GM23338 (cell line): ENCODE results near the gene MRTFA. TPM values are rescaled to one million over a fixed set of nuclear protein-coding genes. Genes with fewer than 3 reads are reported as not detected.

Experiments used
- ATAC-seq: fragments of 200-7000 bp; cut with Tn5 transposase; 3 replicates; pipeline ENCODE4 v1.9.1; 2020
- DNase-seq: peaks from one replicate; pipeline ENCODE4 v3.0.0-alpha.2; 2015; ENCODE audit warnings: low spot score
- H2AFZ ChIP-seq: fragments of 200-600 bp; sonication (generic); 2 replicates; pipeline ENCODE4 v1.8.0; 2016; ENCODE audit warnings: antibody characterized with exemption, mild to moderate bottlenecking, moderate library complexity
- H3F3A ChIP-seq: fragments of 200-600 bp; sonication (generic); replicated peaks from 2 replicates; pipeline ENCODE4 v1.8.0; 2017; ENCODE audit warnings: antibody characterized with exemption, mixed run types, low read depth
- H3K27ac ChIP-seq: fragments of 200-600 bp; sonication (generic); 2 replicates; pipeline ENCODE4 v1.6.1; 2016; ENCODE audit warnings: low read depth
- H3K27me3 ChIP-seq: fragments of 200-600 bp; sonication (generic); 2 replicates; pipeline ENCODE4 v1.8.0; 2016; ENCODE audit warnings: mild to moderate bottlenecking, mixed run types, moderate library complexity; ENCODE audit not compliant: insufficient read depth
- H3K36me3 ChIP-seq: fragments of 200-600 bp; sonication (generic); 2 replicates; pipeline ENCODE4 v1.8.0; 2016; ENCODE audit warnings: mild to moderate bottlenecking; ENCODE audit not compliant: insufficient read depth
- H3K4me1 ChIP-seq: fragments of 200-600 bp; sonication (generic); 2 replicates; pipeline ENCODE4 v1.8.0; 2016; ENCODE audit warnings: mild to moderate bottlenecking, moderate library complexity; ENCODE audit not compliant: insufficient read depth
- H3K4me2 ChIP-seq: fragments of 200-600 bp; sonication (generic); 2 replicates; pipeline ENCODE4 v1.7.1; 2017; ENCODE audit warnings: mixed run types
- H3K4me3 ChIP-seq: fragments of 200-600 bp; sonication (generic); 2 replicates; pipeline ENCODE4 v1.6.1; 2016; ENCODE audit warnings: mixed run types
- H3K79me2 ChIP-seq: fragments of 200-600 bp; sonication (generic); replicated peaks from 2 replicates; pipeline ENCODE4 v1.8.0; 2017; ENCODE audit warnings: mild to moderate bottlenecking; ENCODE audit not compliant: insufficient read depth
- H3K9me2 ChIP-seq: fragments of 200-600 bp; sonication (generic); 2 replicates; pipeline ENCODE4 v1.8.0; 2017; ENCODE audit not compliant: insufficient read depth
- H4K20me1 ChIP-seq: fragments of 200-600 bp; sonication (generic); replicated peaks from 2 replicates; pipeline ENCODE4 v1.8.0; 2017; ENCODE audit warnings: mild to moderate bottlenecking; ENCODE audit not compliant: insufficient read depth
- H3K27ac Mint-ChIP-seq: 2 replicates; pipeline ENCODE4 v1.8.0; 2020; ENCODE audit warnings: inconsistent platforms, mild to moderate bottlenecking, moderate library complexity, mixed read lengths
- H3K27me3 Mint-ChIP-seq: 3 replicates; pipeline ENCODE4 v1.8.0; 2022; ENCODE audit warnings: low read depth, mild to moderate bottlenecking, moderate library complexity, mixed read lengths, inconsistent platforms; ENCODE audit not compliant: insufficient read depth, poor library complexity
- H3K36me3 Mint-ChIP-seq: 3 replicates; pipeline ENCODE4 v1.8.0; 2021; ENCODE audit warnings: low read depth, mild to moderate bottlenecking, inconsistent platforms, moderate library complexity, mixed read lengths
- H3K4me1 Mint-ChIP-seq: 3 replicates; pipeline ENCODE4 v1.8.0; 2020; ENCODE audit warnings: mild to moderate bottlenecking, inconsistent platforms, mixed read lengths
- H3K4me3 Mint-ChIP-seq: 3 replicates; pipeline ENCODE4 v1.8.0; 2021; ENCODE audit warnings: moderate library complexity, mild to moderate bottlenecking, inconsistent platforms, mixed read lengths
- H3K9me3 Mint-ChIP-seq: 3 replicates; pipeline ENCODE4 v1.8.0; 2020; ENCODE audit warnings: moderate library complexity, mild to moderate bottlenecking, inconsistent platforms, mixed read lengths
- CREB1 ChIP-seq: fragments of 250-450 bp; sonication (Bioruptor Pico); IDR thresholded peaks from 2 replicates; pipeline ENCODE4 v1.5.0; 2020; ENCODE audit warnings: low read depth, mild to moderate bottlenecking, moderate library complexity
- CTCF ChIP-seq, 2 experiments: fragments of 200-600 bp in 1 of 2; sonication (generic) in 1 of 2; conservative IDR thresholded peaks; 2 replicates each; pipeline versions ENCODE4 v1.5.1 to v1.6.1; 2016 to 2017; ENCODE audit warnings: antibody characterized with exemption in 2 of 2, low read depth in 2 of 2, mild to moderate bottlenecking in 2 of 2, moderate library complexity in 1 of 2
- ETS1 ChIP-seq: IDR thresholded peaks from 2 replicates; pipeline ENCODE4 v1.6.1; 2016; ENCODE audit warnings: antibody characterized with exemption
- JUNB ChIP-seq: IDR thresholded peaks from one replicate; pipeline ENCODE4 v1.6.1; 2016; ENCODE audit warnings: antibody characterized with exemption; ENCODE audit not compliant: unreplicated experiment
- NANOG ChIP-seq: IDR thresholded peaks from 2 replicates; pipeline ENCODE4 v1.6.1; 2016; ENCODE audit warnings: antibody characterized with exemption, borderline replicate concordance
- POLR2AphosphoS5 ChIP-seq: IDR thresholded peaks from 2 replicates; pipeline ENCODE4 v1.6.1; 2016; ENCODE audit warnings: antibody characterized with exemption, low read depth
- ZNF331 ChIP-seq: fragments of 250-450 bp; sonication (Bioruptor Pico); IDR thresholded peaks from 2 replicates; pipeline ENCODE4 v1.5.0; 2020; ENCODE audit warnings: low read depth, mild to moderate bottlenecking, moderate library complexity
- ZNF462 ChIP-seq: fragments of 250-450 bp; sonication (Bioruptor Pico); IDR thresholded peaks from 2 replicates; pipeline ENCODE4 v1.5.0; 2020; ENCODE audit warnings: mild to moderate bottlenecking, moderate library complexity
- polyA plus RNA-seq: library from polyadenylated mRNA; unstranded; fragments of >200 nt; fragmentation: Nextera tagmentation; extraction: Ambion mirVana; gene quantifications from 2 replicates; pipeline ENCODE4 v1.2.1, GENCODE V29; 2016
- total RNA-seq: library from RNA; depleted of rRNA; stranded (reverse); fragments of >200 nt; shearing (Covaris generic); gene quantifications from 2 replicates; pipeline ENCODE4 v1.2.3, GENCODE V29; 2014

MRTFA gene
- total and polyA plus RNA-seq, 2 experiments from 2014 or later: 18.1 to 92.4 TPM

GRCh38 chr22:40417881-40418280 lies 218.6 kb downstream of the MRTFA start (continued):
- TF ChIP-seq CTCF (conservative IDR thresholded peaks at IDR 0.05; ENCODE audit: low read depth in 2 of 2): no peak
- no peak for TF ChIP-seq POLR2AphosphoS5
- no peak for TF ChIP-seq JUNB
- no peak for TF ChIP-seq ETS1

- H3F3A ChIP-seq: no peaks in the 10 kb centered on the region
- H2AFZ ChIP-seq: no peak overlapping the region
- H3K4me2 ChIP-seq: no peak overlapping the region
- H3K4me1 Mint-ChIP-seq: no peaks in the 10 kb centered on the region; the same call in 2 of the 3 replicates
- H3K36me3 ChIP-seq: no peaks in the 10 kb centered on the region
- no peaks in the 10 kb centered on the region for H3K27me3 ChIP-seq
- 0 out of 2 replicates have a peak, but pooled peaks cover 4% of the 10 kb centered on the region for H4K20me1 ChIP-seq
- H3K9me3 Mint-ChIP-seq: no peaks in the 10 kb centered on the region
- H3K4me1 ChIP-seq: no peaks in the 10 kb centered on the region
- H3K79me2 ChIP-seq: no peaks in the 10 kb centered on the region
- DNase-seq: no peak
- H3K36me3 Mint-ChIP-seq: peaks cover 24% of the 10 kb centered on the region; the same call in 2 of the 3 replicates
- ATAC-seq: no peak
- peaks cover 9% of the 10 kb centered on the region for H3K27me3 Mint-ChIP-seq
- H3K4me3 Mint-ChIP-seq: no peak overlapping the region
- no peak overlapping the region for H3K4me3 ChIP-seq
- H3K27ac ChIP-seq: no peak overlapping the region
- H3K27ac Mint-ChIP-seq: no peak overlapping the region
- TF ChIP-seq JUNB (no peak), NANOG (no peak), CTCF (conservative IDR thresholded peaks at IDR 0.05; ENCODE audit: low read depth in 2 of 2) (no peak), POLR2AphosphoS5 (no peak), CREB1 (CRISPR knock-in tag) (no peak), ZNF331 (CRISPR knock-in tag) (no peak), ZNF462 (CRISPR knock-in tag) (no peak), ETS1 (no peak)
- H3K9me2 ChIP-seq: no peaks in the 10 kb centered on the region
These were observed 219.5 kb downstream of the MRTFA start for GRCh38 chr22:40417041-40417440.
